Activated B cell treated with CpG ODN at 0.5 μM for 24 hours (primary cell): Measurements from ENCODE around the gene USH2A. TPM values are rescaled to one million over a fixed set of nuclear protein-coding genes. Genes with fewer than 3 reads are reported as not detected.

ENCODE experiments used
- ATAC-seq: fragments of 200-7000 bp; cut with Tn5 transposase; one replicate; pipeline ENCODE4 v1.10.0; 2021; ENCODE audit warnings: low read depth, mild to moderate bottlenecking, moderate library complexity
- CTCF ChIA-PET: fragments of 350-600 bp; sonication (Branson Sonifier 250); formaldehyde crosslinking; loops from one replicate; lab custom pipeline; 2021; ENCODE audit warnings: antibody characterized with exemption; lab: Charles Lee
- POLR2A ChIA-PET: fragments of 350-600 bp; sonication (Branson Sonifier 250); formaldehyde crosslinking; loops from one replicate; lab custom pipeline; 2021; ENCODE audit warnings: antibody characterized with exemption; lab: Charles Lee
- DNase-seq: peaks from one replicate; pipeline ENCODE4 v3.0.0; 2022
- H3K27ac Mint-ChIP-seq: one replicate; pipeline ENCODE4 v1.8.0; 2020; ENCODE audit warnings: mixed read lengths
- H3K27me3 Mint-ChIP-seq: one replicate; pipeline ENCODE4 v1.8.0; 2021; ENCODE audit warnings: mixed read lengths
- H3K36me3 Mint-ChIP-seq: one replicate; pipeline ENCODE4 v1.8.0; 2021; ENCODE audit warnings: low read depth, mixed read lengths
- H3K4me1 Mint-ChIP-seq: one replicate; pipeline ENCODE4 v1.8.0; 2021; ENCODE audit warnings: mixed read lengths
- H3K4me3 Mint-ChIP-seq: one replicate; pipeline ENCODE4 v1.8.0; 2020; ENCODE audit warnings: mild to moderate bottlenecking, mixed read lengths
- H3K9me3 Mint-ChIP-seq: one replicate; pipeline ENCODE4 v1.8.0; 2020; ENCODE audit warnings: mixed read lengths
- CTCF ChIP-seq: fragments of 200-600 bp; IDR thresholded peaks from one replicate; pipeline ENCODE4 v1.8.0; 2022; ENCODE audit warnings: antibody characterized with exemption, mild to moderate bottlenecking
- intact Hi-C: fragments of 100-400 bp; cut with micrococcal nuclease; formaldehyde crosslinking; loops from one replicate; pipeline ENCODE4 v1.15.1; 2024
- total RNA-seq: library from RNA; stranded (reverse); gene quantifications from 2 replicates; pipeline ENCODE4 v1.2.3, GENCODE V29; 2022

Gene USH2A
- total RNA-seq, 1 donor from 2014 or later: not detected

- no peak for TF ChIP-seq CTCF
- no peak overlapping the region for H3K4me3 Mint-ChIP-seq
- H3K27ac Mint-ChIP-seq: no peak overlapping the region
- H3K9me3 Mint-ChIP-seq: peaks cover 4% of the 10 kb centered on the region
- DNase-seq (no peak), ATAC-seq (no peak)
- H3K27me3 Mint-ChIP-seq: no peaks in the 10 kb centered on the region
- POLR2A ChIA-PET: no interaction called here
- H3K36me3 Mint-ChIP-seq: peaks cover 3% of the 10 kb centered on the region
- intact Hi-C loops: no loop called here
- CTCF ChIA-PET: no interaction called here
- no peaks in the 10 kb centered on the region for H3K4me1 Mint-ChIP-seq
These were observed 833.4 kb downstream of the USH2A start for GRCh38 chr1:215589650-215590435.

GRCh38 chr1:215584389-215584788, 838.9 kb downstream of the USH2A start:
- Mint-ChIP-seq H3K4me3 (no peak overlapping the region), H3K9me3 (peaks cover 8% of the 10 kb centered on the region), H3K4me1 (no peaks in the 10 kb centered on the region), H3K27ac (no peak overlapping the region), H3K27me3 (no peaks in the 10 kb centered on the region), H3K36me3 (peaks cover 17% of the 10 kb centered on the region)
- ChIA-PET POLR2A (no interaction called here), CTCF (no interaction called here)
- ATAC-seq (no peak), DNase-seq (no peak)
- no peak for TF ChIP-seq CTCF
- intact Hi-C loops: no loop called here

GRCh38 chr1:215583185-215583749, 840.0 kb downstream of the USH2A start:
- DNase-seq: no peak
- ChIA-PET CTCF (no interaction called here), POLR2A (no interaction called here)
- Mint-ChIP-seq H3K4me1 (no peaks in the 10 kb centered on the region), H3K9me3 (peaks cover 8% of the 10 kb centered on the region), H3K36me3 (peaks cover 22% of the 10 kb centered on the region), H3K4me3 (no peak overlapping the region), H3K27me3 (no peaks in the 10 kb centered on the region), H3K27ac (no peak overlapping the region)
- no peak for ATAC-seq
- intact Hi-C loops: no loop called here
- TF ChIP-seq CTCF: no peak

- no peak for ATAC-seq
- Mint-ChIP-seq H3K4me3 (no peak overlapping the region), H3K36me3 (peaks cover 24% of the 10 kb centered on the region), H3K27me3 (no peaks in the 10 kb centered on the region), H3K4me1 (no peaks in the 10 kb centered on the region), H3K27ac (no peak overlapping the region), H3K9me3 (peaks cover 8% of the 10 kb centered on the region)
- POLR2A ChIA-PET: no interaction called here
- intact Hi-C loops: no loop called here
- CTCF ChIA-PET: no interaction called here
- no peak for TF ChIP-seq CTCF
- no peak for DNase-seq
These were observed 841.4 kb downstream of the USH2A start for GRCh38 chr1:215581896-215582295.
